ENCODE measurements around the gene MARCO.
A peak's percentile ranks its signal among the peaks of the same experiment; 100 is the strongest.
"Not testable (repeated sequence)": the region's sequence is repeated elsewhere in the genome, so short reads cannot be mapped to it uniquely, and the experiment has no call there.

MARCO gene

DNA sequence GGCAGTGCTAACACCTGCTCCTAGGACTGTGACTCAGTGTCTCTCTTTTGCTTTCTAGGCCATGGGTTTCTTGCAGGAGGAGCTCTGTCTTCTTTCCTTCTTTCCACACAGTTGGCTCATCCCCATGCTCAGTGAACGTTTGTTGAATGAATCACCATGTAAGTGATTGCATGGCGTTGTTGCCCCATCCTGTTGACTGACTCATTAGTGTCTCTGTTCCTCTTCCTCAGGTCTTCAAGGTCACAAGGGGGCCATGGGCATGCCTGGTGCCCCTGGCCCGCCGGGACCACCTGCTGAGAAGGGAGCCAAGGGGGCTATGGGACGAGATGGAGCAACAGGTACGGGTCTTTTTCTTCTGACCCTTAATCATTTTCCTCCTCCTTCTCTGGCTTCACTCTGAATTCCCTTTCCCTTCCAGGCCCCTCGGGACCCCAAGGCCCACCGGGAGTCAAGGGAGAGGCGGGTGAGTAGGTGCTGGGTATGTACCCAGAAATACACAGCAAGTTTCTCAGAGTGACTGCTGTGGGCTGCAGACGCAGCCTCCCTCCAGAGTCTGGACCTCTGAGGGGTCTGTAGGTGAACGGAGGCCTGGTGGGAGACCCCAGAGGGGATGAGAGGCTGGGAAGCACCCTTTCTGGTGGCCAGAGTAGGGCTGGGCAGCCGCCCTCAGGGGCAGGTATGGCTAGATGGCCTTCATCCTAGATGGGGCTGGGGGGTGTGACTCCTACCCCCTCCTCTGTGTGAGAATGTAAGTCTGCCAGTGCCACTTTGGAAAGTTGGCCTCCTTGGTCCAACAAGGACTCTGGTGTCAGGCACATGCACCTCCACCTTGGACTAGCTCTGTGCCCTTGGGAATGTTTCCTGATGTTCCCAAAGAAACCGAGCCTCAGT lies 32.4 kb downstream of the MARCO start:
- no peak for DNase-seq (ENCODE audit: low read depth)

DNA sequence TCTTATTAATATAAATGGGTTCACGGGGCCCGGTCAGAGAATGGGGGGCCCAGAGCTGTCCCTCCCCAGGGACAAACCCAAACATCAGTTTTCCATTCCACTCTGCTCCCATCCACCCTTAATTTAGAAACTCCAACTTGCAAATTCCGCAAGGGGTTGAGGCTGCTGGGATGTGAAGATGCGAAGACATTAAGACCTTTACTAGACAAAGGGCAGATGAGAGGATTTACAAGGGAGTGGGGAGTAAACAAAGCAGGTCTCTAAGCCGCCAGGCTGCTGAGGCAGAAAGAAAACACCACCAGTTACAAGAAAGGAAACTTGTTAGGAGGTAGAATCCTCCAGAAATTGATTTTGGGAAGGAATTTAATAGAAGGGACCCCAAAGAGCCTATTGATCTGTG lies 33.1 kb downstream of the MARCO start:
- no peak for DNase-seq (ENCODE audit: low read depth)

DNA sequence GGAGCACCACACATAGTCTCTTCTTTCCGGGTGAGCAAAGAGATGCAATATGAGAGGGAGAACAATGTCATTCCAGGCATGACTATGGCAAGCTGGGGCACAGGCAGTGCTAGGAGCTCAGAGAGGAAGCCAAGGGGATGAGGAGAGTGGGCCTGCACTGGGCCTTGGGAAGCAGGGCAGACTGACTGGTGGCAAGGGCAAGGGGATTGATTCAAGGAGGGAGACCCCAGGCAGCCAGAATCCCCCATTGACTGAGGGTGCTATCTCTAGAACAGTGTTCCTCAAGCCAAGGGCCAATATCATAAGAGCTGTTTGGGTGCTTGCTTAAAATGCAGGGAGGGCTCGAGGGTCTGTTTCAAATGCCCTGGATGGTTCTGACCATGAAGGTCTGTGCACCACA lies 36.1 kb downstream of the MARCO start:
- no peak for DNase-seq (ENCODE audit: low read depth)

DNA sequence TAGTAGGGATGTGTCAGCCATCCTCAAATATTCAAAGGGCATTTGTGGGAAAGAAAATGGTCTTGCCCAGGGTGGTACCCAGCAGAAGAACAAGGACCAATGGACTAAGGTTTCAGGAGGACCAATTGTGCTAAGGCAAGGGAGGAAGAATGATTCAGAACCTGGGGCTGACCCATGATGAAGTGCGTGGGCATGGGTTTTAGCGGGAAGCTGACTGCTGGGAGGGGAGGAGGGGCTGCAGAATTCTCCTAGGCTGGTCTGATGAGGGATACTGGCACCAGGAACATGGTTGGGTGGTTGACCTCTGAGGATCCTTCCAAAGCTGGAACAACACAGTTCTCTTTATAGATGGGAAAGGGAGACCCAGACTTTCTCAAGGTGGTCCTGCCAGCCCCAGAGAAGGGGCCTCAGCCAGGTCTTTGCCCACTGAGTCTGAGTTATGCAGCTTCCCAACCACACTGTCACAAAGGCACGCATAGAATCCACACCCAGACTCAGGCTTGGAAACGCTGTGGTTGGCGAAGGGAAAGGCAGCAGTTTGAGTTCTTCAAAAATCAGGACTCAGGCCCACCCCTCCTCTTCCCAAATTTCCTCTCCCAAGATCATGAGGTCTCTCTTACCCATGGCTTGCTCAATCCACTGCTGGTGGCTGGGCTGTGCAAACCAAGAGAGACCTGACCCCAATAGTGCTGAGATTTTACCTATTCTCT lies 37.3 kb downstream of the MARCO start:
- no peak for DNase-seq (ENCODE audit: low read depth)

DNA sequence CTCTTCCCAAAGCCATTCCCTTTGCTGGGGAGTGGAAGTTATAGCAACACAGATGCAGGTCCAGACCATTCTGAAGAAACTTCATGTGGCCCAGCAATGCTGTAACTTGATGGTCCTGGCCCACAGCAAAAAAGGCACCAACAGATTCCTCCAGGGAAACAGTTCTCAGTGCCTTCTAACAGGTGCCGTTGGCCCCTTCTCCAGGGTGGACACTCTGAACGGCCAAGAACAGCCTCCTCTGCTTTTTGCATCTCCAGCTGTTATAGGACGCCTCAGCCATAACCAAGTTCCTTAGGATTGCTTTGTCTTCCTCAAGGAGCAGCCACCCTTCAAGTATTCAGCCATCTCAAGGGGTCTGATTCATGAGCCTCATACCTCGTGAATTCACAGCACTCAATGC lies 38.0 kb downstream of the MARCO start:
- DNase-seq (ENCODE audit: low read depth) = no peak

DNA sequence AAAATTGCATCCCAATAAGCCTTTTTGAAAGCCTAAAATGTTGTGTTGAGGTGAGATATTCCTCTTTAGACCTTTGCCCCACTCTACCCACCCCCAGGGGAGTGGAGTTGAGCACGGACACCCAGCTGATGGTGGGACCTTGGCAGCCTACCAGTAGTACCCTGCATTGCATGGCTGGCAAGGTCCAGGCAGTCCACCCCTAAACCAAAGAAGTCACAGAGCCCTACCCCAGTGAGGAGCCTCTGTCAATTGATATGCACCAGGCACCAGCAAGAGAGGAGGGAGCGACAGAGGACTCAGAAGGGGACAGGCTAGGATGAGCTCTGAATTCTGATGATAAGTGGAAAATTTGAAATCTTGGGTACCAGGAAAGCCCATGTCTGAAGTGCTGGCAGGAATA lies 38.6 kb downstream of the MARCO start:
- no peak for DNase-seq (ENCODE audit: low read depth)

DNA sequence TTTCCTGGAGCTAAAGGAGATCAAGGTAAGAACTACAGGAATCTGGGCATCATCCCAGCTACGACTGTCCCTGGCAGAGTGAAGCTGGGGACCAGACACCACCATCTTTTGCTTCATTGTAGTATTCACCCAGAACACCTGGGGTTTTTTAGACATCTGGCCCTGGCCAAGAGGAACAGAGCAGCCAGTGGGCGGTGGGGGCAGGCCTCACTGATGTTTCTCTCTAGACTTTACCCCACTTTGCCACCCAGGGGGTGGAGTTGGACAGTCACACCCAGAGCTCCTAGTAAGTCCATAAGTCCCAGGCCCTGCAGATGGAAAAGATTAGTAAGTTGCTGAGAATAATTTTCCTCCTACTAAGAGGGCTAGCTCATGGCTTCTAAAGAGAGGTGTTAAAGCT lies 39.6 kb downstream of the MARCO start:
- no peak for DNase-seq (ENCODE audit: low read depth)

DNA sequence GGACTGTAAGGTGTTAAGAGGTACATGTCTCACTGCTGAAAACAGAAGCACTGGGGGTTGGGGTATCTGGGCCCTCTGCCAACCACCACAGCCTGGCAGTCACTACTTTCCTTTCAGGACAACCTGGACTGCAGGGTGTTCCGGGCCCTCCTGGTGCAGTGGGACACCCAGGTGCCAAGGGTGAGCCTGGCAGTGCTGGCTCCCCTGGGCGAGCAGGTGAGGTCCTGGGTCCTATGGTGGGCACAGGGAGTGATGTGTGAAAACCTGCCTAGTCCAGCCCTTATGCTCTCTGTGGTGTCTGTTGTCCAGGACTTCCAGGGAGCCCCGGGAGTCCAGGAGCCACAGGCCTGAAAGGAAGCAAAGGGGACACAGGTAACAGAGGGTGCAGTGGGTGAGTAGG lies 40.0 kb downstream of the MARCO start:
- DNase-seq (ENCODE audit: low read depth) = no peak

DNA sequence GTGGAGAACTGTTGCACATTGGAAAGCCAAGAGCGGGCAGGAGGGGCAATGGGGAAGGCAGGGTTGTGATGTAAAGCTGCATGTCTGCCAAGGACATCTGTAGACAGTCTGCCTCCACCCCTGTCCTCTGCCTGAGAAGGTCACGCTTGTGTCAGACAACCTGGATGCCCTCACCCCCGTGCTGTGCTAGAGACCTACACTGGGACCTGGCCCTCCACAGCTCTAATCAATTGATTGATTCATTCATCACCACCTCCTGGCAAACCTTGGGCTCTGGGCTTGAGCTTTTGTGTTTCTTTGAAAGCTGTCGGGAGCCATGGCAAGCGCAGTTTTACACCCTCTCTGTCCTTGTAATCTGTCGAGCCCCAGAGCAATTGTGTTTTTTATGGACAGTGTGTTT lies 41.1 kb downstream of the MARCO start:
- no peak for DNase-seq (ENCODE audit: low read depth)

DNA sequence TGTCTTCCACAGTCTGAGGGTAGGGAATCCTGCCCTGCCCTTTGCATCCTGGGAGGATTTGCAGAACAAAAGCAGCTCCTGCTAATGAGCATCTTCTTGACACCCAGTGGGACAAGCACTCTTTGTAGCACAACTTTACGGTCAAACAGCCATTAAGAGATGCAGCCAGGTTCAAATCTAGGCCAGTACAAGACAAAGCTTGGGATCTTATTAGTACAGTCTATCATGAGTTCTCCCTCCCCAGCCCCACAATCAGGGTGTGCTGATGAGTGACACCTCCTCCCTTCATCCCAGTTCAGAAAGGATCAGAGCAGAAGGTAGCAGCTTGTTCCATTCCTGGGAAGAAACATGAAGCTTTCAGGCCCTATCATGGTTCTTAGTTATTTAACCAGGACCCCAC lies 41.9 kb downstream of the MARCO start:
- no peak for DNase-seq (ENCODE audit: low read depth)

DNA sequence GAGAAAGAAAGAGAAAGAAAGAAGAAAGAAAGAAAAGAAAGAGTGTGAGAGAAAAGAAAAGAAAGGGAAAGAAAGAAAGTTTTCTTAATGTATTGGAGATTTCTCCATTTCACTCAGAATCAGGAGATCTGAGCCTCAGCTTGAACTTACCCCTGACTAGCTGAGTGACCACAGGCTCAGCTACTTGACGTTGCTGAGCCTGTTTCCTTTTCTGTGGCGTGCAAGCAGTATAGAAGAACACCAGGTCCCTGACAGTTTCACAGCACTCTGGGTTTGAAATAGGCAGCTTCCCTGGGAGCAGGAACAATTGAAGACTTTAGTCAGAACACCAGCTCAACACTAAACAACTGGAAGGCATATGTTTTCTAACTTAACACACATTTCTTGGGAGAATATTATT lies 44.7 kb downstream of the MARCO start:
- DNase-seq (ENCODE audit: low read depth) = no peak

DNA sequence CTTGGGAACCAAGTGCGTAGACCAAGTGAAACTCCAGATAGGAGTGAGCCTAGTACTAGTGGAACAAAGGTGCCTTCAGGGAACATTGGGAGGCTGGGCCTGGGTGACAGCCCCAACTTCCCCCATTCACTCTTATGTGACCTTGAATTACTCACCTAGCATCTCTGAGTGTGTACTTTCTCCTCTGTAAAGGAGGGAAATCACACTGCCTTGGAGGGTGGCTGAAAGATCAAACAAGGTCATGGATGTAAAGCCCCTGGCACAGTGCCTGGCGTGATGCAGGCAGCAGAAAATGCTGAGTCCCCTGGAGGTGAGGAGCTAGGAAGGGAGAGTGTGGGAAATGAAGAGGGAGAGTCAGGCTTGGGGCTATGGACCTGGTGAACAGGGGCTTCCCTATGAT lies 45.9 kb downstream of the MARCO start:
- DNase-seq (ENCODE audit: low read depth) = no peak

DNA sequence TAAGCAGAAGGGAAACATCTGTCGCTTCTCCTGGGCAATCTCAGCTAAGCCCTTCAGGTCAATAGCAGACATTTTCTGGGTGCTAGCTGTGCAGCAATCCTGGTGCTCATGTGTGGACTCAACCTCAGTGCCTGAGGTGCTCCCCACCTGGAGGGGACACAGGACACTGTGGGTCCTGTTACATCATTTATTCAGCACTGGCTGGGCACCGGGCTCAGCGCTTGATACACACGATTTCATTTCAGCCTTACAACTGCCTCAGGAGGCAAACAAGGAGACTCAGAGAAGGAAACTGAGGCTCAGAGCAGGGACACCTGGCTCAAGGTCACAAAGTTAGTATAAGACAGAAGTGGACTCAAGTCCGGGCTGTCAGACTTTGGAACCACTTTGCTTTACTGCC lies 46.7 kb downstream of the MARCO start:
- DNase-seq (ENCODE audit: low read depth) = no peak

DNA sequence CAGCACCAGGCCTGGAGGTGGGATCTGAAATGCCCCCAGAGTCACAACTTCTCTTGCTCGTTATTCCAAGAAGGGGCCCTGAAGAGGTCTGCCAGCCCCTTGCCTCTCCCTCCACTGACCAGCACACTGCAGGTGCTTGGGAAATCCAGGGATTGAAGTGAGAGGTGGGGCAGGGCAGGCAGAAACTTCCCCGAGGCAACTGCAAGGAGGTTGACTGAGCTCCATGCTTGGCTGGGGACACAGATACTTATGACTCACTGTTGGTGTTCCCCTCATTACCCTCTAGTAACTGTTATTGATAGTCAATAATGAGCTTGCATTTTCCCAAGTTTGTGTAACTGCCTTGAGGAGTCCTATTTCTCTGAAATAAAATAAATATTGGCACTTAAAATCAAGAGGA lies 47.5 kb downstream of the MARCO start:
- DNase-seq (ENCODE audit: low read depth) = no peak

DNA sequence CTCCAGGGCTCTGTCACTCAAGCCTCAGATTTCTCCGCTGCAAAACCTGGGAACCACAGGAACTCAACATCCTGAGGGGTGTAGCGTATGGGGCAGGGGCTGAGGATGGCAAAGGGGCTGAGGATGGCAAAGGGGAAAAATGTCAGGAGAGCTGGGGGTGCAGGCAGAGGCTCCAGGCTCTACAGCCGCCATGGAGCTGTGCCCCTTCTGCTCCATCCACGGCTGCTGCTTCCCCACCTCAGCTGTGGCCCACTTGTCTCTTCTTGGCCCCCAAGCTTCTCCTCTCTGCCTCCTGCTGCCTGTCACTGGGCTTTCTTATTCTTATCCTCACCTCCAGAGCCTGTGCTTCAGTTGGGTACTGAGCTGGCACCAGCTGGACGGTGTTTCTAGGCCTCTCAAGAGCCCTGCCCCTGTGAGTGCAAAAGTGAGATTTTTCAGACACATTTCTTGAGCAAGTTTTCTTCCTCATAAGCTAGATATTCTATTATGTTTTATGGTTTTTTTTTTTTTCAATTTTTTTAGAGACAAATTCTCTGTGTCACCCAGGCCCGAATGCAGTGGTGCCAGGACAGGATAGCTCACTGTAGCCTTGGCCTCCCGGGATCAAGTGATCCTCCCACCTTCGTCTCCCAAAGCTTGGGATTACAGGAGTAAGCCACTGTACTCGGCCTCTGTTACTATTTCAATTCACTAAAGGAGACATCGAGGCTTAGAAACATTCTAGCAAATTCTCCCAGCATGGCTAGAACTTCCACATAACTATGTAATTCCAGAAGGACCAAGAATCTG lies 49.0 kb downstream of the MARCO start:
- DNase-seq (ENCODE audit: low read depth) = no peak

DNA sequence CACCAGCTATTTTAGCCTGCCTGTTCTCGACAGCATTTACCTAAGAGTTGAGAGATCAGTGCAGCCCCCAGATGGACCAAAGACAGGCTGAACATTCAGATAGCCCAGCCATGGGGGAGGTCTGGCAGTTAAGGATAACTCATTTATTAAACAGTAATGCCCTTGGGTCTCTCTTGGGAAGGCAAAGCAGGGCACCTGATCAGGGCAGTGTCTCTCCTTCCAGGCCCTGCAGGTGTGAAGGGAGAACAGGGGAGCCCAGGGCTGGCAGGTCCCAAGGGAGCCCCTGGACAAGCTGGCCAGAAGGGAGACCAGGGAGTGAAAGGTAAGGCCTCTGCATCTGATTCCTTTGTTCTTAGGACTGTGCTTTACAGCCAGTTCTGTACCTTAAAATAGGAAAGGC lies 49.6 kb downstream of the MARCO start:
- no peak for DNase-seq (ENCODE audit: low read depth)

DNA sequence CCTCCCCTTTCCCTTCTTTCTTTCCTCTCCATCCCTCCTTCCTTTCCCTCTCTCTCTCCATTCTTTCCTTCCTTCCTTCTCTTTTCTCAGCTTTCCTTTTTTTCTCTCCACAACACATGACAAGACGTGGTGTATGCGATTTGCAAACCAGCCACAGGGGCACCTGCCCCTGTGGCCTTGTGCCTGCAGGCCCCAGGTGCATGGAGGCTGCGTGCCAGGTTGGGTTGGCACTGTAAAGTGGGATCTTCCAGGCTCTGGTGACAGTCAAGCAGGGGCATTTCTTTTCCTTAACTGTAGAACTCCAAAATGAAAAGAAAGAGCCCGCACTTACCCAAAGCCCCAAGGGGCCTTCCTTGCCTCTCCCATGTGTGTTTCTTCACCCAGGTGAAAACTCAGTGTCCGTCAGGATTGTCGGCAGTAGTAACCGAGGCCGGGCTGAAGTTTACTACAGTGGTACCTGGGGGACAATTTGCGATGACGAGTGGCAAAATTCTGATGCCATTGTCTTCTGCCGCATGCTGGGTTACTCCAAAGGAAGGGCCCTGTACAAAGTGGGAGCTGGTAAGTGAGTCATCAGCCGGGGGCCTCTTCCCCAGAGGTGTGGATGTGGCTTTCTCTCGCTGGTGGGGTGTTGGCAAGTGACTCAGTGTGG lies 50.9 kb downstream of the MARCO start:
- DNase-seq (ENCODE audit: low read depth) = peak; percentile 3

DNA sequence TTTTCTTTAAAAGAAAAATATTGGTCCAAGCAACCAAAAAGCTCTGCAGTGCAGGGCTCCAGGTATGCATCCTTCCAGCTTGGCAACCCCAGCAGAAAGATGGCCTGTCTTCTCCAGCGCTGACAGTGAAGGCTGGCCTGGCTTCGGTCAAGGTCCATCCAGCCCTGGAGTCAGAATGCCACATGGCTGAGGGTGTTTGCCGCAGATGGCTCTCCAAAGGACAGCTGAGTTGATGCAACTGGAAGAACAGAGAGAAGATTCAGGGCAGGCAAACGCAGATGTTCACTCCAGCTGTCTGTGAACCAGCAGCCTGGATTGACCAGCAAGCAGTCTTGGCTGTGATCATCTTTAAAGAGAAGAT lies 51.4 kb downstream of the MARCO start:
- DNase-seq (ENCODE audit: low read depth) = no peak

DNA sequence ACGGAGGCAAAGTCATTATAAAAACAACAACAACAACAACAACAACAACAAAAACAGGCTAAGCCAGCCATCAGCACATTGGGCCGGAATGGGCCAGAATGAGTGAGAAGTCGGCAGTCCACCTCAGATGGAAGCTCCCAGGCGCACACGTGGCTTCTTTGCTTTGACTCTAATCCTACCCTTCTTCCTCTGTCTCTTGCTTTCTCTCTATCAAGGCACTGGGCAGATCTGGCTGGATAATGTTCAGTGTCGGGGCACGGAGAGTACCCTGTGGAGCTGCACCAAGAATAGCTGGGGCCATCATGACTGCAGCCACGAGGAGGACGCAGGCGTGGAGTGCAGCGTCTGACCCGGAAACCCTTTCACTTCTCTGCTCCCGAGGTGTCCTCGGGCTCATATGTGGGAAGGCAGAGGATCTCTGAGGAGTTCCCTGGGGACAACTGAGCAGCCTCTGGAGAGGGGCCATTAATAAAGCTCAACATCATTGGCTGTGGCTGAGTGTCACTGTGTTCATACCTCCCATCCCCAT lies 52.2 kb downstream of the MARCO start:
- DNase-seq (ENCODE audit: low read depth) = no peak

DNA sequence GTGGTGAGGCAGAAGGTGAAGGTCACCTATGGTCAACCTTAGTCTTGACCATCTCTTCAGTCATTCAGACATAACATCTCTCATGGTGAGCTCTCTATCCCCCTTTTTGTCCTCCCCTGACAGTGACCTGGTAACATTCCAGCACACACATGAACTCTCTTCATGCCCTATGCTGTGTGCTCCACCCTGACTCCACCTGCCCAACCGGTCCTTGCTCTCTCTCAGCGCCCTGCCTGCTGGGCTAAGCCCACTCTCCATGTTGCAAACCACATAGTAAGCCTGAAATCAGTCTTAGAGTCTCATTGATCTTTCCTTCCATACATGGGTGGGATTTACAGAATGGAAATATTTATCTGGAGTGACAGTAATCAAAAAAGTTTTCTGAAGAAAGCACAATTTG lies 52.8 kb downstream of the MARCO start:
- no peak for DNase-seq (ENCODE audit: low read depth)

DNA sequence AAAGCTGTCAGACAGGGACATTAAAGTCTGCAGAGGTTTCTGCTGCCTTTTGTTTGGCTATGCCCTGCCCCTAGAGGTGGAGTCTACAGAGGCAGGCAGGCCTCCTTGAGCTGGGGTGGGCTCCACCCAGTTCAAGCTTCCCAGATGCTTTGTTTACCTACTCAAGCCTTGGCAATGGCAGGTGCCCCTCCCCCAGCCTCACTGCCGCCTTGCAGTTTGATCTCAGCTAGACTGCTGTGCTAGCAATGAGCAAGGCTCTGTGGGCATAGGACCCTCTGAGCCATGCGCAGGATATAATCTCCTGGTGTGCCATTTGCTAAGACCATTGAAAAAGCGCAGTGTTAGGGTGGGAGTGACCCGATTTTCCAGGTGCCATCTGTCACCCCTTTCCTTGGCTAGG lies 61.9 kb downstream of the MARCO start:
- not testable (repeated sequence) for DNase-seq (ENCODE audit: low read depth)

DNA sequence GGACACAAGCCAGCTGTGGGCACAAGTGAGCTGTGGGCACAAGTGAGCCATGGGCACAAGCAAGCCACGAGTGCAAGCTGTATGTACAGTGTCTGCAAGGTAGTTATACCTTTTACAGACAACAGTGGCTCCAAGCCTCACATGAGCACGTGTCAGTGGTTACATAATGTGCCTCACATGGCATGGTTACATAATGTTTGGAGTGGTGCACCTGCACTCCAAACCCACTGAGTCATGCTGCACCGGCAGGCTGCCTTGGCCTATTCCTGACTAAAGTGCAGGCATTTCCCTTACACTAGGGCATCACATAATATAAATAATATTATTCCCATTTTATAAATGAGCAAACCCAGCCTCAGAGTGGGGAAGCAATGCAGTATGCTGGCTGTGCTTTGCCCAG lies 62.6 kb downstream of the MARCO start:
- DNase-seq (ENCODE audit: low read depth) = no peak

Data from activated T-cell treated with anti-CD3 and anti-CD28 coated beads for 48 hours (primary cell).